Lung (tissue), 12 donors: Measurements from ENCODE around the gene GCNT2. TPM values are rescaled to one million over a fixed set of nuclear protein-coding genes. Genes with fewer than 3 reads are reported as not detected.

Experiments
- ATAC-seq: fragments of 200-7000 bp; cut with Tn5 transposase; one replicate; pipeline ENCODE4 v1.9.1; 2020; ENCODE audit warnings: moderate number of reproducible peaks; ENCODE audit not compliant: insufficient read depth, low FRiP score
- DNase-seq, 3 donors: peaks; one replicate each; pipeline ENCODE4 v3.0.0-alpha.2; 2013 to 2017
- H3K27ac ChIP-seq, 2 donors: one replicate each; pipeline ENCODE4 v1.5.1; 2013; ENCODE audit warnings: mild to moderate bottlenecking in 2 of 2, moderate library complexity in 2 of 2, control low read depth in 1 of 2, inconsistent platforms in 1 of 2, low read depth in 1 of 2, low read length in 1 of 2
- H3K27me3 ChIP-seq, 3 donors: one replicate each; pipeline ENCODE4 v1.5.1; 2013; ENCODE audit warnings: low read length in 2 of 3; ENCODE audit not compliant: control insufficient read depth in 3 of 3, insufficient read depth in 3 of 3
- H3K36me3 ChIP-seq, 4 donors: one replicate each; pipeline ENCODE4 v1.5.1; 2013; ENCODE audit warnings: low read length in 4 of 4, mild to moderate bottlenecking in 1 of 4, moderate library complexity in 1 of 4; ENCODE audit not compliant: control insufficient read depth in 4 of 4, insufficient read depth in 4 of 4
- H3K4me1 ChIP-seq, 5 donors: one replicate each; pipeline ENCODE4 v1.5.1; 2013; ENCODE audit warnings: low read length in 5 of 5, mild to moderate bottlenecking in 2 of 5, moderate library complexity in 1 of 5; ENCODE audit not compliant: control insufficient read depth in 5 of 5, insufficient read depth in 5 of 5
- H3K4me3 ChIP-seq: one replicate; pipeline ENCODE4 v1.5.1; 2013; ENCODE audit warnings: mild to moderate bottlenecking, control low read depth, moderate library complexity
- H3K9ac ChIP-seq, 2 donors: one replicate each; pipeline ENCODE4 v1.5.1; 2013; ENCODE audit warnings: low read length in 2 of 2, control low read depth in 1 of 2; ENCODE audit not compliant: insufficient read depth in 1 of 2
- H3K9me3 ChIP-seq, 4 donors: one replicate each; pipeline ENCODE4 v1.5.1; 2013; ENCODE audit warnings: low read length in 3 of 4, mild to moderate bottlenecking in 1 of 4, moderate library complexity in 1 of 4; ENCODE audit not compliant: control insufficient read depth in 4 of 4, insufficient read depth in 3 of 4
- CTCF ChIP-seq: IDR thresholded peaks from 2 replicates; pipeline ENCODE4 v1.5.1; 2012; ENCODE audit warnings: mild to moderate bottlenecking; ENCODE audit errors: control extremely low read depth, extremely low read depth
- WGBS, 2 donors: extraction: QIAGEN DNeasy Blood & Tissue Kit; methylation state at CpG; one replicate each; pipeline ENCODE4 v1.1.7; 2013; 5-methylcytosine and 5-hydroxymethylcytosine counted together
- polyA plus RNA-seq, 2 donors: library from polyadenylated mRNA; stranded (reverse); fragments of 200-250 nt; gene quantifications; one replicate each; pipeline ENCODE4 v1.2.1, GENCODE V29; 2013
- total RNA-seq, 2 donors: library from RNA; depleted of rRNA in 1 of 2; stranded (reverse); fragments of >200 nt in 1 of 2; gene quantifications; one replicate each; pipeline ENCODE4 v1.2.1, GENCODE V29; 2014 to 2021
- donor health status: control.
- donor health status: control.
- donor health status: Bipolar disorder and iron deficiency.
- donor health status: healthy.
- donor health status: DM: yes; HTN: yes; CAD: no.

GCNT2 gene
- total and polyA plus RNA-seq, 4 donors = 7.8 to 57.4 (median 15.7) TPM

GRCh38 chr6:10510592-10511367 lies 10.4 kb upstream of the GCNT2 start:
- peak; percentile 58 for TF ChIP-seq CTCF
- Histone ChIP-seq H3K36me3 (no peaks in the 10 kb centered on the region), H3K4me1 (peaks cover 0 to 3% (median 0%) of the 10 kb centered on the region in 5 donors), H3K27me3 (no peaks in the 10 kb centered on the region), H3K9me3 (no peaks in the 10 kb centered on the region), H3K9ac (no peak overlapping the region), H3K4me3 (no peak overlapping the region), H3K27ac (peak overlapping the region in 1 of 2 donors; percentile 93)
- ATAC-seq (peak; percentile 93), DNase-seq (peak; percentile 58 to 72 (median 68))
- WGBS, 2 donors = 43% methylated on average over 17 of the region's 17 CpGs

GRCh38 chr6:10511477-10511876 lies 9.7 kb upstream of the GCNT2 start:
- Histone ChIP-seq H3K9ac (no peak overlapping the region), H3K9me3 (no peaks in the 10 kb centered on the region), H3K27me3 (no peaks in the 10 kb centered on the region), H3K27ac (peak overlapping the region in 1 of 2 donors; percentile 93), H3K36me3 (no peaks in the 10 kb centered on the region), H3K4me3 (no peak overlapping the region), H3K4me1 (peaks cover 0 to 3% (median 0%) of the 10 kb centered on the region in 5 donors)
- WGBS, 2 donors = 63 to 81% methylated on average over 2 of the region's 2 CpGs
- DNase-seq = peak in 2 of 3 donors; percentile 25
- no peak for ATAC-seq
- TF ChIP-seq CTCF = no peak

- no peak for ATAC-seq
- Histone ChIP-seq H3K9ac (no peak overlapping the region), H3K4me3 (no peak overlapping the region), H3K9me3 (no peaks in the 10 kb centered on the region), H3K4me1 (peaks cover 0 to 3% (median 0%) of the 10 kb centered on the region in 5 donors), H3K27ac (no peak overlapping the region), H3K27me3 (no peaks in the 10 kb centered on the region), H3K36me3 (no peaks in the 10 kb centered on the region)
- no peak for DNase-seq
- no peak for TF ChIP-seq CTCF
- 51 to 87% methylated on average over 2 of the region's 2 CpGs for WGBS, 2 donors
Measured at GRCh38 chr6:10513544-10513943, 7.6 kb upstream of the GCNT2 start.
